Neural cell (in vitro differentiated cells): ENCODE data around the gene ALG6. TPM values are rescaled to one million over a fixed set of nuclear protein-coding genes. Genes with fewer than 3 reads are reported as not detected.
"Not testable (repeated sequence)": the region's sequence is repeated elsewhere in the genome, so short reads cannot be mapped to it uniquely, and the experiment has no call there.

Experiments
- H2AFZ ChIP-seq: fragments of 200-600, 300-800 bp; sonication (generic), shearing (Covaris generic); 2 replicates; pipeline ENCODE4 v1.6.0; 2014; ENCODE audit warnings: low read depth, mild to moderate bottlenecking, antibody characterized with exemption, low read length, moderate library complexity
- H3F3A ChIP-seq: fragments of 200-600 bp; shearing (Covaris generic); 2 replicates; pipeline ENCODE4 v1.6.1; 2016; ENCODE audit warnings: mild to moderate bottlenecking, moderate library complexity, mixed read lengths, antibody characterized with exemption, low read length; ENCODE audit not compliant: insufficient read depth, poor library complexity, severe bottlenecking
- H3K27ac ChIP-seq: fragments of 200-600, 300-800 bp; sonication (generic), shearing (Covaris generic); 2 replicates; pipeline ENCODE4 v1.5.1; 2014; ENCODE audit warnings: mild to moderate bottlenecking, low read length, moderate library complexity
- H3K27me3 ChIP-seq: fragments of 300-800, 200-600 bp; sonication (generic), shearing (Covaris generic); 2 replicates; pipeline ENCODE4 v1.6.0; 2014; ENCODE audit warnings: mild to moderate bottlenecking, low read depth, low read length, moderate library complexity; ENCODE audit not compliant: insufficient read depth
- H3K36me3 ChIP-seq: fragments of 300-800, 200-600 bp; sonication (generic), shearing (Covaris generic); 2 replicates; pipeline ENCODE4 v1.5.1; 2014; ENCODE audit warnings: mild to moderate bottlenecking, antibody characterized with exemption, low read length, moderate library complexity; ENCODE audit not compliant: insufficient read depth
- H3K4me2 ChIP-seq: fragments of 300-800, 200-600 bp; sonication (generic), shearing (Covaris generic); 2 replicates; pipeline ENCODE4 v1.6.0; 2014; ENCODE audit warnings: mild to moderate bottlenecking, low read length
- H3K4me3 ChIP-seq: fragments of 300-800, 200-600 bp; sonication (generic), shearing (Covaris generic); 2 replicates; pipeline ENCODE4 v1.5.1; 2014; ENCODE audit warnings: mild to moderate bottlenecking, low read length, moderate library complexity
- H3K79me2 ChIP-seq: fragments of 200-600 bp; shearing (Covaris generic); replicated peaks from 2 replicates; pipeline ENCODE4 v1.6.0; 2014; ENCODE audit warnings: mild to moderate bottlenecking, low read length, moderate library complexity; ENCODE audit not compliant: insufficient read depth
- H3K9ac ChIP-seq: fragments of 300-800, 200-600 bp; sonication (generic), shearing (Covaris generic); 2 replicates; pipeline ENCODE4 v1.6.1; 2016; ENCODE audit warnings: mild to moderate bottlenecking, low read length, mixed read lengths
- H3K9me2 ChIP-seq: fragments of 200-600 bp; shearing (Covaris generic); 2 replicates; pipeline ENCODE4 v1.6.1; 2016; ENCODE audit warnings: mild to moderate bottlenecking, low read length, mixed read lengths; ENCODE audit not compliant: insufficient read depth
- H3K9me3 ChIP-seq: fragments of 200-600, 300-800 bp; sonication (generic), shearing (Covaris generic); 2 replicates; pipeline ENCODE4 v1.6.1; 2016; ENCODE audit warnings: mild to moderate bottlenecking, mixed run types, low read length, moderate library complexity, mixed read lengths
- H4K20me1 ChIP-seq: fragments of 200-600 bp; shearing (Covaris generic); 2 replicates; pipeline ENCODE4 v1.6.1; 2016; ENCODE audit warnings: mild to moderate bottlenecking, mixed run types; ENCODE audit not compliant: insufficient read depth
- CTCF ChIP-seq: fragments of 450-650 bp; IDR thresholded peaks from 2 replicates; pipeline ENCODE4 v1.5.1; 2014; ENCODE audit warnings: antibody characterized with exemption, mild to moderate bottlenecking, moderate library complexity; ENCODE audit not compliant: poor library complexity, severe bottlenecking
- EP300 ChIP-seq: fragments of 450-650 bp; conservative IDR thresholded peaks from 2 replicates; pipeline ENCODE4 v1.6.1; 2014; ENCODE audit warnings: antibody characterized with exemption, mild to moderate bottlenecking, moderate library complexity; ENCODE audit not compliant: poor library complexity, severe bottlenecking
- EZH2 ChIP-seq: fragments of 200-600, 300-800 bp; shearing (Covaris generic), sonication (generic); IDR thresholded peaks from 2 replicates; pipeline ENCODE4 v1.6.1; 2014; ENCODE audit warnings: antibody characterized with exemption, low read length, borderline replicate concordance, mild to moderate bottlenecking; ENCODE audit not compliant: insufficient read depth, poor library complexity, severe bottlenecking
- MXI1 ChIP-seq: fragments of 450-650 bp; conservative IDR thresholded peaks from 2 replicates; pipeline ENCODE4 v1.6.1; 2014; ENCODE audit warnings: antibody characterized with exemption, mild to moderate bottlenecking; ENCODE audit not compliant: poor library complexity, severe bottlenecking
- POLR2AphosphoS5 ChIP-seq: IDR thresholded peaks from 2 replicates; pipeline ENCODE4 v1.6.1; 2012
- RAD21 ChIP-seq: fragments of 450-650 bp; conservative IDR thresholded peaks from 2 replicates; pipeline ENCODE4 v1.6.1; 2014; ENCODE audit warnings: antibody characterized with exemption, mild to moderate bottlenecking, moderate library complexity
- REST ChIP-seq: IDR thresholded peaks from 2 replicates; pipeline ENCODE4 v1.6.1; 2012; ENCODE audit warnings: borderline replicate concordance
- SMC3 ChIP-seq: fragments of 450-650 bp; conservative IDR thresholded peaks from 2 replicates; pipeline ENCODE4 v1.6.1; 2014; ENCODE audit warnings: antibody characterized with exemption, mild to moderate bottlenecking, moderate library complexity; ENCODE audit not compliant: poor library complexity
- TAF1 ChIP-seq: IDR thresholded peaks from 2 replicates; pipeline ENCODE4 v1.6.1; 2012; ENCODE audit warnings: low read depth
- polyA plus RNA-seq: library from polyadenylated mRNA; depleted of rRNA; stranded (reverse); fragments of >200 nt; gene quantifications from 2 replicates; pipeline ENCODE4 v1.2.3, GENCODE V29; 2014

Gene ALG6
- polyA plus RNA-seq, 1 donor from 2014 or later: 46.8 TPM

GRCh38 chr1:63466759-63467158 lies 99.3 kb downstream of the ALG6 start (continued):
- TF ChIP-seq EZH2: no peak
- TF ChIP-seq POLR2AphosphoS5: no peak

GRCh38 chr1:63468683-63469082 lies 101.3 kb downstream of the ALG6 start:
- H3K9ac ChIP-seq, H3K4me3 ChIP-seq, H3K27ac ChIP-seq, H4K20me1 ChIP-seq, H3K4me2 ChIP-seq, H3F3A ChIP-seq, H3K9me2 ChIP-seq, H2AFZ ChIP-seq, H3K9me3 ChIP-seq, H3K27me3 ChIP-seq, H3K36me3 ChIP-seq, H3K79me2 ChIP-seq: not testable (repeated sequence)

- H3K79me2 ChIP-seq: no peaks in the 10 kb centered on the region
- H3K27ac ChIP-seq: no peak overlapping the region
- no peaks in the 10 kb centered on the region for H3F3A ChIP-seq
- TF ChIP-seq MXI1: no peak
- TF ChIP-seq RAD21: no peak
- no peak for TF ChIP-seq SMC3
- no peak for TF ChIP-seq POLR2AphosphoS5
- TF ChIP-seq TAF1: no peak
- TF ChIP-seq CTCF: no peak
- no peak for TF ChIP-seq EP300
- no peak for TF ChIP-seq EZH2
- TF ChIP-seq REST: no peak
- H3K27me3 ChIP-seq: no peaks in the 10 kb centered on the region
- H2AFZ ChIP-seq: no peak overlapping the region
- H3K9me3 ChIP-seq: no peaks in the 10 kb centered on the region
- no peak overlapping the region for H3K9ac ChIP-seq
- no peak overlapping the region for H3K4me3 ChIP-seq
- no peaks in the 10 kb centered on the region for H3K9me2 ChIP-seq
- H4K20me1 ChIP-seq: no peaks in the 10 kb centered on the region
- H3K4me2 ChIP-seq: no peak overlapping the region
- no peaks in the 10 kb centered on the region for H3K36me3 ChIP-seq
Observed at GRCh38 chr1:63475761-63476160, 108.3 kb downstream of the ALG6 start.
